ENCODE measurements around the gene LRRFIP1.

DNA sequence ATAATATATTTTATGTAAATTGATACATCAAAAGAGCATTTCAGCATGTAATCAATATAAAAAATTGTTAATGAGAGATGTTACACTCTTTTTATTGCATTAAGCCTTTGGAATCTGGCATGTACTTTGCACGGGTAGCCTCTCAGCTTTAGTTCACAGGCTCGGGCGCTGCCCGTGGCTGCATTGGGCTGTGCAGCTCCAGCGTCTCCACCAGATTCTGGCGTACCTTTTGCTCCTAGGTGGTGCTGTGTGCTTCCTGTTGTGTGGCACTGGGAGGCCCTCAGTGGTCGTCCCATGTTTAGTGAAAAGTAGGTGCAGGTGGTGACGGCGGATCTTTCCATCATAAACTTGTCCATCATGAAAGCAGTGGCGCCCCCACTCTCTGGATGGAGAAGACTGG lies 24.4 kb downstream of the LRRFIP1 start:
- TF ChIP-seq EP300 (IDR thresholded peaks at IDR 0.05; ENCODE audit: borderline replicate concordance), result no peak
- TF ChIP-seq CREB1 (IDR thresholded peaks at IDR 0.05; ENCODE audit: low read depth), result no peak
